Measurements from ENCODE around the gene PDIA4. TPM values are rescaled to one million over a fixed set of nuclear protein-coding genes. Genes with fewer than 3 reads are reported as not detected.
A peak's percentile ranks its signal among the peaks of the same experiment; 100 is the strongest.

PDIA4 gene
- polyA plus RNA-seq, 6 donors from 2014 or later = 66.3 to 102 (median 78.2) TPM

- peaks cover 4 to 6% of the 10 kb centered on the region in 2 donors for H3K36me3 Mint-ChIP-seq
- ATAC-seq (ENCODE audit: low read depth in 2 of 2) = peak; percentile 96
- H3K9me3 Mint-ChIP-seq = no peaks in the 10 kb centered on the region
- peak overlapping the region in 3 of 6 donors; percentile 28 to 89 (median 29) for H3K27ac Mint-ChIP-seq
- H3K4me1 Mint-ChIP-seq = peaks cover 0 to 14% (median 12%) of the 10 kb centered on the region in 3 donors
- no peak overlapping the region for H3K4me3 Mint-ChIP-seq
- DNase-seq = peak; percentile 71
- no peaks in the 10 kb centered on the region for H3K27me3 Mint-ChIP-seq
These were observed 22.6 kb downstream of the PDIA4 start for GRCh38 chr7:149005427-149006344.

GRCh38 chr7:149004405-149005370 lies 23.6 kb downstream of the PDIA4 start:
- Mint-ChIP-seq H3K36me3 (peaks cover 4 to 6% of the 10 kb centered on the region in 2 donors), H3K4me3 (no peak overlapping the region), H3K9me3 (no peaks in the 10 kb centered on the region), H3K27me3 (no peaks in the 10 kb centered on the region), H3K4me1 (peaks cover 0 to 14% (median 12%) of the 10 kb centered on the region in 3 donors), H3K27ac (peak overlapping the region in 1 of 6 donors; percentile 66)
- ATAC-seq (ENCODE audit: low read depth in 2 of 2) (no peak), DNase-seq (no peak)

GRCh38 chr7:149003560-149004305 lies 24.6 kb downstream of the PDIA4 start:
- no peaks in the 10 kb centered on the region for H3K9me3 Mint-ChIP-seq

GRCh38 chr7:149003018-149003417 lies 25.3 kb downstream of the PDIA4 start:
- Mint-ChIP-seq H3K27me3 (no peaks in the 10 kb centered on the region), H3K4me3 (no peak overlapping the region), H3K4me1 (peaks cover 0 to 14% (median 12%) of the 10 kb centered on the region in 3 donors), H3K36me3 (peaks cover 4 to 6% of the 10 kb centered on the region in 2 donors), H3K9me3 (no peaks in the 10 kb centered on the region), H3K27ac (no peak overlapping the region)
- DNase-seq (no peak), ATAC-seq (ENCODE audit: low read depth in 2 of 2) (no peak)

More at GRCh38 chr7:149003560-149004305, 24.6 kb downstream of the PDIA4 start:
- no peak for ATAC-seq (ENCODE audit: low read depth in 2 of 2)
- DNase-seq = no peak
- H3K27me3 Mint-ChIP-seq = no peaks in the 10 kb centered on the region
- peak overlapping the region in 1 of 6 donors; percentile 89 for H3K27ac Mint-ChIP-seq
- H3K4me3 Mint-ChIP-seq = no peak overlapping the region
- H3K4me1 Mint-ChIP-seq = peaks cover 0 to 14% (median 12%) of the 10 kb centered on the region in 3 donors
- H3K36me3 Mint-ChIP-seq = peaks cover 4 to 6% of the 10 kb centered on the region in 2 donors

- ATAC-seq (ENCODE audit: low read depth in 2 of 2) (no peak), DNase-seq (no peak)
- Mint-ChIP-seq H3K4me1 (peaks cover 0 to 14% (median 12%) of the 10 kb centered on the region in 3 donors), H3K27me3 (no peaks in the 10 kb centered on the region), H3K36me3 (peaks cover 4 to 6% of the 10 kb centered on the region in 2 donors), H3K27ac (no peak overlapping the region), H3K9me3 (no peaks in the 10 kb centered on the region), H3K4me3 (no peak overlapping the region)
These were observed 25.7 kb downstream of the PDIA4 start for GRCh38 chr7:149002604-149003003.

GRCh38 chr7:149001427-149002068 lies 26.8 kb downstream of the PDIA4 start:
- peaks cover 0 to 14% (median 10%) of the 10 kb centered on the region in 3 donors for H3K4me1 Mint-ChIP-seq
- H3K9me3 Mint-ChIP-seq = no peaks in the 10 kb centered on the region
- no peaks in the 10 kb centered on the region for H3K27me3 Mint-ChIP-seq
- ATAC-seq (ENCODE audit: low read depth in 2 of 2) (no peak), DNase-seq (no peak)
- peak overlapping the region in 2 of 6 donors; percentile 13 to 59 for H3K27ac Mint-ChIP-seq
- H3K36me3 Mint-ChIP-seq = peaks cover 4 to 6% of the 10 kb centered on the region in 2 donors
- no peak overlapping the region for H3K4me3 Mint-ChIP-seq

GRCh38 chr7:149000961-149001360 lies 27.3 kb downstream of the PDIA4 start:
- ATAC-seq (ENCODE audit: low read depth in 2 of 2) (no peak), DNase-seq (no peak)
- H3K36me3 Mint-ChIP-seq = peaks cover 4 to 6% of the 10 kb centered on the region in 2 donors
- H3K9me3 Mint-ChIP-seq = no peaks in the 10 kb centered on the region
- H3K27ac Mint-ChIP-seq = peak overlapping the region in 3 of 6 donors; percentile 13 to 49 (median 20)
- no peaks in the 10 kb centered on the region for H3K27me3 Mint-ChIP-seq
- H3K4me3 Mint-ChIP-seq = no peak overlapping the region
- peaks cover 0 to 13% (median 5%) of the 10 kb centered on the region in 3 donors for H3K4me1 Mint-ChIP-seq

- DNase-seq = no peak
- H3K36me3 Mint-ChIP-seq = peaks cover 4 to 6% of the 10 kb centered on the region in 2 donors
- no peaks in the 10 kb centered on the region for H3K9me3 Mint-ChIP-seq
- H3K4me3 Mint-ChIP-seq = no peak overlapping the region
- H3K27ac Mint-ChIP-seq = no peak overlapping the region
- peaks cover 0 to 7% (median 0%) of the 10 kb centered on the region in 3 donors for H3K4me1 Mint-ChIP-seq
- H3K27me3 Mint-ChIP-seq = no peaks in the 10 kb centered on the region
- no peak for ATAC-seq (ENCODE audit: low read depth in 2 of 2)
These were observed 29.1 kb downstream of the PDIA4 start for GRCh38 chr7:148999192-148999591.

- H3K4me1 Mint-ChIP-seq = peaks cover 0 to 7% (median 0%) of the 10 kb centered on the region in 3 donors
- H3K27me3 Mint-ChIP-seq = no peaks in the 10 kb centered on the region
- ATAC-seq (ENCODE audit: low read depth in 2 of 2) = no peak
- H3K9me3 Mint-ChIP-seq = no peaks in the 10 kb centered on the region
- no peaks in the 10 kb centered on the region for H3K36me3 Mint-ChIP-seq
- H3K27ac Mint-ChIP-seq = peak overlapping the region in 2 of 6 donors; percentile 29 to 54
- no peak for DNase-seq
- peak overlapping the region in 1 of 8 donors; percentile 16 for H3K4me3 Mint-ChIP-seq
These were observed 30.8 kb downstream of the PDIA4 start for GRCh38 chr7:148997497-148997896.

GRCh38 chr7:148994576-148994975 lies 33.7 kb downstream of the PDIA4 start:
- DNase-seq (no peak), ATAC-seq (ENCODE audit: low read depth in 2 of 2) (no peak)
- no peak overlapping the region for H3K4me3 Mint-ChIP-seq
- H3K27me3 Mint-ChIP-seq = peaks cover 0 to 5% (median 0%) of the 10 kb centered on the region in 3 donors
- H3K4me1 Mint-ChIP-seq = no peaks in the 10 kb centered on the region
- no peaks in the 10 kb centered on the region for H3K9me3 Mint-ChIP-seq
- no peak overlapping the region for H3K27ac Mint-ChIP-seq
- H3K36me3 Mint-ChIP-seq = no peaks in the 10 kb centered on the region

- Mint-ChIP-seq H3K36me3 (no peaks in the 10 kb centered on the region), H3K9me3 (no peaks in the 10 kb centered on the region), H3K27me3 (peaks cover 0 to 5% (median 0%) of the 10 kb centered on the region in 3 donors), H3K27ac (peak overlapping the region in 1 of 6 donors; percentile 41), H3K4me3 (no peak overlapping the region), H3K4me1 (peaks cover 2 to 7% (median 3%) of the 10 kb centered on the region in 3 donors)
- ATAC-seq (ENCODE audit: low read depth in 2 of 2) = no peak
- no peak for DNase-seq
These were observed 35.1 kb downstream of the PDIA4 start for GRCh38 chr7:148993193-148993592.

GRCh38 chr7:148991536-148991935 lies 36.8 kb downstream of the PDIA4 start:
- DNase-seq = no peak
- peaks cover 16 to 21% (median 20%) of the 10 kb centered on the region in 3 donors for H3K4me1 Mint-ChIP-seq
- H3K4me3 Mint-ChIP-seq = peak overlapping the region in 1 of 8 donors; percentile 32
- ATAC-seq (ENCODE audit: low read depth in 2 of 2) = no peak
- no peaks in the 10 kb centered on the region for H3K36me3 Mint-ChIP-seq
- H3K27ac Mint-ChIP-seq = no peak overlapping the region
- no peaks in the 10 kb centered on the region for H3K9me3 Mint-ChIP-seq
- H3K27me3 Mint-ChIP-seq = peaks cover 0 to 5% (median 0%) of the 10 kb centered on the region in 3 donors

All from naive B cell (primary cell).